Measurements from ENCODE around the gene MYBBP1A.

The MYBBP1A gene

DNA sequence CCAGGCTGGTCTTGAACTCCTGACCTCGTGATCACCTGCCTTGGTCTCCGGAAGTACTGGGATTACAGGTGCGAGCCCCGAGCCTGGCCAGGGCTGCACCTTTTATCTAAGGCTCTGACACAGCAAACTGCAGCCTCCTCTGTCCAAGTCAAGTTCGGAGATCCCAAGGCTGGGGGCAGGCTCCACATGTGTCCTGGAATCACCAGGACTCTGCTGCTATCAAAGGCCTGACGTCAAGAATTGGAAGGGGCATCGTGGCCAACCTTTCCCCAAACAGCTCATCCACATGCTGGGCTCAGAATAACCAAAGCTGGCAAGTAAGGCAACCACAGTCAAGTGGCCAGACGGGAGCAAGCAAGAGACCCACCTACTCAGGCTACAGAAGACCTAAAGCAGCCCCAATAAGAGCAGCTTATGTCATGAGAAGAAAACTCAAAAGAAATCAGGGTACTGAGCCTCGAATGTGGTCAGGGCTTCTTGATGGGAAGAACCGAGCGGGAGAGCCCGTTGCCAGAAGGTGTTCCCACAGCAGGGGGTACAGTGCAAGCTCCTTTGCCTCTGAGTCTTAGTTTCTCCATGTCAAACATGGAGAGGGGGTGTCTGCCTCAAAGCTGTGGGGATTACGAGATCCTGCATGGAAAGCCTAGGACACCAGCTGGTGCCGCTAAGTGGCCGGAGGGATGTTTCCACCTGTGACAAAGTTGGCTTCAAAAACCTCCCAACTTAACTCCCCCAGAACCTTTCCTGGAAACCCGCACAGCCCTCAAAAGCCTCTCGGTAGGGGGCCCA is 7.9 kb downstream of the MYBBP1A start:
- DNase-seq: no peak

- no peak for DNase-seq
Measured at GRCh38 chr17:4545217-4545951, 9.8 kb downstream of the MYBBP1A start.

DNA sequence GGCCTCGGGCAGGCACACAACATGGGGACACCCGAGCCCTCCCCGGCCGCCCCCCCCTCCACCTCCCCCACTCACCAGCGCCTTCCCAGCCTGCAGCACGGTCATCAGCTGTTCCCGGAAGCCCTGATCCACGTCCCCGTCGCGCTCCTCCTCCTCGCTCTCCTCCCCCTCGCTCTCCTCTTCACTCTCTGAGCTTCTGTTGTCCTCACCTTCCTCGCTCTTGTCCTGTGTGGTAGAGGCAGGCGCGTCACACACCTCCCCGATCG is 10.3 kb downstream of the MYBBP1A start:
- no peak for DNase-seq

DNA sequence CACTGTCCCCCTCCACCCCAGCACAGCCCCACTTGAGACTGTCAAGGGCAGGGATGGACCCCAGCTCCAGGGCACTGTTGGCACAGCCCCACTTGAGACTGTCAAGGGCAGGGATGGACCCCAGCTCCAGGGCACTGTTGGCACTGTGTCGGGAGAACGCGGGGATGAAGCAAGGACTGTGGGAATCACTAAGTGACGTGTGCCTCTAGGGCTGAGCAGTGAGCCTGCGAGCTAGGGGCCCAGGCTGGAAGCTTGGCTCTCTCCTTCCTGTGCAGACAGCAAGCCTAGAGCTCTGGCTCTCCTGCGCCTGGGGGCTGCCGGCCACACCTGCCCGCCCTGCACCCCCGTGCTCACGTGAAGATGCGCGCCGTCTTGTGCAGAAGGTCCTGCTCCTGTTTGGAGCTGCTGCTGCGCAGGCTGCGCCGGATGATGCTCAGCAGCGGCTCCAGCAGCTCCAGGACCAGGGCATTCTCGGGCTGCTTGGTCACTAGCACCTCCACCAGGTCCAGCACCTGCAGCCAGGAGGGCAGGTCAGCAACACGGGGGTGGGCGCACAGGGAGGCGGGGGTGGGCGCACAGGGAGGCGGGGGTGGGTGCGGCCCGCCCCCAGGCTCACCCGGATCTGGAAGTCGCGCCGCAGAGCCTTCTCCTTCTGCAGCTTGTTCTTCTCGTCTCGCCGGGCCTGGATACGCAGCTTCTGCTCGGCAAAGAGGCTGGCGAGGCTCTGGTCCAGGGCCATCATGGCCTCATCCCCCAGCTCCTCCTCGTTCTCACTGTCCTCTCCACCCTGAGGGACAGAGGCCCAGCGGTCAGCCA is 10.8 kb downstream of the MYBBP1A start:
- DNase-seq: no peak

DNA sequence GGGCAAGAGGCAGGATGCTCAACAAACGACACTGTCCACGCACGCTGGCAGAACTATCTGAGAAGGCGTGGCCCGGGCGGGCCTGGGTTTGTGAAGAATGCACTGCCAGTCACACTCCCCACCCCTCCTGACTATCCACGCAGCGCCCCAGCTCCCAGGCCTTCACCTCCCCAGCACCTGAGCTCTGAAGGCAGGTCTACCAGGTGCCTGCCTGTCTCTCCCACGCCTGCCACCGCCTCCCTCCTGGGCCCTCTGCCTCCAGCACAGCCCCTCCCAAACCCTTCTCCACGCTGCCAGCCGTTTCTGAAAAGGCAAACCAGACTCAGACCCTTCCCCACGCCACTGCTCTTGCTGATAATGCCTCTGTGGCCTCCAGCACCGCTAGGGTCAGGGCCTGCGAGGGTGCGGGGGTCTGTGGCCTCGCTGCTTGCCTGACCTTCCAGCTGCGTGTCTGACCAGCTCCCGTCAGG is 11.6 kb downstream of the MYBBP1A start:
- DNase-seq: no peak

DNA sequence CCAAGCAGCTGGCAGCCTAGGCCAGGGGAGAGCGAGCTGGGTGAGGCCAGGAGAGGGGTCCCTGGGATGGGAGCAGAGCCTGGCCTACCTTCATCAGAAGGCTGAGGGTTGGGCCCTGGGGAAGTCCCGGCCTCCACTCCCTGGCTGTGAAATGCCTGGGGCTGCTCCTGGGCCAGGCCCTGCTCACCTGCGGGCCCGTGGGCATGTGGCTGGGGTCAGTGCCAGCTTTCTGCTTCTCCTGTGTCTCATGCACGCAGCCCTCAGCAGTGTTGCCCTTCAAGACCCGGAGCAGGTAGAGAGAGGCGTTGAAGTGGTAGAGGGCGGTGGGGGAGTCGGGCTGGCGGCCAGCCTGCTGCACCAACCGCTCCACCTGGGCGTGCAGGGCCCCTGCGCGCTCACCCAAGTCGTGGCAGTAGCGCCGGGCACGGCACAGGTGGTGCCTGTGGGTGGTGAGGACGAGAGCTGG is 12.4 kb downstream of the MYBBP1A start:
- DNase-seq: no peak

DNA sequence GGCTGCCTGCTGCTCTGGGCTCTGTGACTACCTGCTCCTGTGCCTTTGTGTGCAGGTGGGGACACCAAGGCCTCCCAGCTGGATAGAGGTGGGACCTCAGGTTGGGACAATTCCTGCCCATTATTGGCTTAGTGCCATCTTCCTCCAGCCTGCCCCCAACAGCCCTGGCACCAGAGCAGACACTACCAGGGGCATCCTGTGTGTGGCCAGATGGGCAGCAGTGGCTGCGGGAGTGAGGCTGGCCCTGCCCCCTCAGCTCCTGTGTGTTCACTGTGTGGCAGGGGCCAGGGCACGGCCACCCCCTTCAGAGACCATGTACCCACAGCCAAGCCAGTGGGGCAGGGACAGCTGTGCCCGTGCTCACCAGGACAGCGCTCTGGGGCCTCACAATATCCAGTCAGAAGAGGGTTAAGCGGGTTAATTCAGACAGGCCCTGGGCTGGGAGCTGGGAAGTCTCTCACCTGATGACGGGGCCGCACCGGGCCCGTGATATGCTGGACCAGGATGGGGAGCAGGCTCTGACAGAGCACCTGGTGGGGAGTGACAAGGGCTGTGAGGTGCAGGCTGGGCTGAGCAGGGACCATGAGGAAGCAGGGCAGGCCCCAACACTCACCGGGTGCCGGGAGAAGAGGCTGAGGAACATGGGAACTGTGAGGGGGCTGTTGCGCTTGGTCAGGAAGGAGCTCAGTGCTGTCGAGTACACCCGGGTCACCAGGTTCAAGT is 13.0 kb downstream of the MYBBP1A start:
- no peak for DNase-seq

DNA sequence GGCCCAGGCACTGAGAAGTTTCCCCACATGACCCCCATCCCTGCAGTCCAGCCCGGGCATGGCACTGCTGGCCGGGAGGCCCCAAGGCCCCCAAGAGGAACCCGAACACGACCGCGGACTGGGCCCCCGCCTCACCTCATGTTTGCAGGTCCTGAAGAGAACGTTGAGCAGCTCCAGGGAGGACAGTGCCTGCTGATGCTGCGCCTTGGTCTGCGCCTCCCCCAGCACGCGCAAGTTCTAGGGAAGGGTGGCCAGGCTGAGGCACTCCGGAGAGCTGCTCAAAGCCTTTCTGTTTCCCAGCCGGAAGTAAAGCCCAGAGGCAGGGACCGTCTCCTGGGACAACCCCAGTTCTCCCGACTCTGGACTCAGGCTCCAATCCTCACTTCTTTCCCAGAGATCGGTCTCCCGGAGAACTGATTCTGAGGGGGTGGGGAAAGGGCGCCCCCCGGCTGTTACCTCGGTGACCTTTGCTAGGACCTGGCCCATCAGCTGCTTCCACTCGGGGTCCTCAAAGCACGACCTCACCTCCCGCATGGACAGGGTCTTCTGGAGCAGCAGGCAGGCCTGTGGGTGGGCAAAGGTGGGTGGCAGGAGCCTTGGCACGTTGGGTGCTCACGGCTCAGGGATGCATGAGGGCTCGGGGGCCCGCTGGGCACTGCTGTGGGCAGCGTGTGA is 13.7 kb downstream of the MYBBP1A start:
- DNase-seq: no peak

- DNase-seq: no peak
Measured at GRCh38 chr17:4540687-4541327, 14.4 kb downstream of the MYBBP1A start.

GRCh38 chr17:4540224-4540651 is 14.9 kb downstream of the MYBBP1A start:
- DNase-seq: no peak

DNA sequence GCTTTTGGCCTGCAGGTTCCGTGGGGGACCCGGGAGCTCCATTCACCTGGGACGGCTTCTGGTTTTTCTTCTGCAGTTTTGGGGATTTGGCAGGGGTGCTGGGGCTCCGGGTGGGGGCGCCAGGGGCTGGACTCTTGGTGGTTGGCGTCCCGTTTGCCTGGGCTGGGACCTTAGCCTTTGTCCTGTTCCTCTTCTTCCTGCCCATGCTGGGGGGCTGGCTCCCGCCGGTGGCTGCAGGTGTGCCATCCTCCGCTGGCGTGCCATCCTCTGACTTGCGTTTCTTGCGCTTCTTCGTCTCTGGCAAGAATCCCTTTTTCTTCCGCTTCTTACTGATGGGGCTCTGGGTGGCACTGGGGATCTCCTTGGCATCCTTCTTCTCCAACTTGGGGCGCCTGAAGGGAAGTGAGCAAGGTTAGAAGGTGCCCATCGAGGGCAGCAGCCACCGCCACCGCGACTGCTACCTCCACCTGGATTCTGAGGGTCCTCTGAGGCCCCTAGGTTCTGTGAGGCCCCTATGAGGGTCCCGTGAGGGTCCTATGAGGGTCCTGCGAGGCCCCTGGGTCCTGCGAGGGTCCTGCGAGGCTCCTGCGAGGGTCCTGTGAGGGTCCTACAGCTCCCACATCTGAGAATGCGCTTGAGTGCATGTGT is 15.5 kb downstream of the MYBBP1A start:
- DNase-seq: no peak

- DNase-seq: no peak
Measured at GRCh38 chr17:4539025-4539424, 16.2 kb downstream of the MYBBP1A start.

- DNase-seq: no peak
Measured at GRCh38 chr17:4538236-4539002, 16.8 kb downstream of the MYBBP1A start.

DNA sequence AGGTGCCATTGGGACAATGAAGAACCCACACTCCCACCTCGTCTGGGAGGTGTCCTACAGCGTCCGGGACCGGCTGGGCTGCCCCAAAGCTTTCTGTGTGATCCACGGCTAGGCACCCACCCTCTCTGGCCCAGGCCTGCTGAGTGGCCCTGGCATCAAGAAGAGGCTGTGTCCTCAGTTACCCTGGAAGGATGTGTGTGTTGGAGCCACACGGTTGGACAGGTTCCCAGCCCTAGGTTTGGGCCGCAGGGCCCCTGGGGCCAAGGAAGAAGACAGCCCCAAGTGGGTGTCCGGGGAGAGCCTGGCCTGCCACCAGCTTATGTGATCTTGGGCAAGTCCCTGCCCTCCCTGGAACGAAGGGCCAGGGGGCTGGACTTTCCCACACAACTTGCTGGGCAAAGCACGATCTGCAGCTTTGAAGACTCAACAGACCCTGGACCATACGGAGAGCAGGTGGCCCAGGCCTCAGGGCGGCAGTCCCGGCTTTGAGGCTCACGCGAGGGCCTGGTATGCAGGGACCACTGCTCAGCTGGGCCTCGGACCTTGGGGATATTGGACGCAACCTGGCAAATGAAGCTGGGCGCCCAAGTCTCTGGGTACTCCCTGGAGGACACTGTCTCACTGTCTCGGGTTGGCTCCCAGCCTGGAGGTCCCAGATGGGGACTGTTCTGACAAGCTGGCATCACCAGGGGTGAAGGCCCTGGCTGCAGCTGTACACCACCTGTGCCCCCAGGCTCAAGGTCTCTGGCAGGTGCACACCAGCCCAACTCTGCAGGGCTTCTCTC is 17.5 kb downstream of the MYBBP1A start:
- DNase-seq: no peak

DNA sequence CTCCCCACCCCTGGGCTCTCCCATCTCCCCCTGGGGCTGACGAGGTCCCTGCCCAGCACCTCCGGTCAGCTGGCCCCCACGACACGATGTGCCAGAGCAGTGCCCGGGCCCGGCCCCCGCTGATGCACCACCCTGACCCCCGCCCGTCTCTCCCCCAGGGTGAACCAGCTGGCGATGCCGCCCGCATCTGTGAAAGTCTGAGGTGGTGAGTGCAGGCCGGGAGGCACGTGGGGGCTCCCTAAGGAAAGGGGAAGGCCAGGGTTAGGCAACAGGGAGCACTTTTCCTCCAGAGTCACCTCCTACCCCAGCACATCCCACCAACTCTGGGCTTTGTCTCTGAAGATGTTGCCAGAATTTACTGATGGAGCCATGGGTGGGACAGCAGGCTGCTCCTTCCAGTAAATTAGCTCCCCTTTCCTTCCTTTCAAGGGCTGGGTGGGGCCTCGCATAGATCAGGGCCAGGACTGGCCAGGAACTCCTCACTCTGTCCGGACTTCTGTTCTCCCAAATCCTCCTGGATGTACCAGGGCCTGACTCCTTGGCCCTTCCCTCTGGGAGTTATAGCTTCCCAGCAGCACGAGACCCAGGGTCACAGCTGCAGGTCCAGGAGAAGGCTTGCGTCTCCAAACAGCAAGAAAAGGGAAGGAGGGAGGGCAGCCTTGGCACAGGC is 18.3 kb downstream of the MYBBP1A start:
- no peak for DNase-seq

- no peak for DNase-seq
Measured at GRCh38 chr17:4536259-4536741, 18.9 kb downstream of the MYBBP1A start.

DNA sequence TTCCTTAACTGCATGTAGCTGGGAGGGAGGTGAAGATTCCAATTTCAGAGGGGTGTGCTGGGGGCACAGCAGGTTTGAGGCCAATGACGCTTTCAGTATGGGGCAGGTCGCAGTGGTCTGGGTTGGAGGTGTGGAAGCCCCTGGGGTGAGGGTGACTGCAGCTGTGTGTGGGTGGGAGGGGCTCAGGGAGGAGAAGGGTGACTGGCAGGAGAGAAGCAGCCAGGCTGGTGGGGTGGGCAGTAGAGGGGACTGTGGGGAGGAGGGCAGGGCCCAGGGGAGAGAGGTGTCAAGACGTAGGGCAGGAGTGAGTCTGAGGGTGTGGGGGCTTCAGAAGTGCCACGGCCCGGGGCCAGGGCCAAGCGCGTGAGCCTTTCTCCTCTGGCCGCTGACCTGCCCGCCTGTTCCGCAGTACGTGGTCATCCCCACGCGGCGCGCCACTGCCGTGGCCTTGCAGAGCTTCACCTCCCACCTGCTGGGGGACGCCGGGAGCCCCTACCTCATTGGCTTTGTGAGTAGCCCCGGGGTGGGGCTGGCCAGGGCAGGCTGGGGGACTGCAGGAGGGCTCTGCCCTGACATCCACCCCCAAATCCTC is 19.4 kb downstream of the MYBBP1A start:
- DNase-seq: no peak

DNA sequence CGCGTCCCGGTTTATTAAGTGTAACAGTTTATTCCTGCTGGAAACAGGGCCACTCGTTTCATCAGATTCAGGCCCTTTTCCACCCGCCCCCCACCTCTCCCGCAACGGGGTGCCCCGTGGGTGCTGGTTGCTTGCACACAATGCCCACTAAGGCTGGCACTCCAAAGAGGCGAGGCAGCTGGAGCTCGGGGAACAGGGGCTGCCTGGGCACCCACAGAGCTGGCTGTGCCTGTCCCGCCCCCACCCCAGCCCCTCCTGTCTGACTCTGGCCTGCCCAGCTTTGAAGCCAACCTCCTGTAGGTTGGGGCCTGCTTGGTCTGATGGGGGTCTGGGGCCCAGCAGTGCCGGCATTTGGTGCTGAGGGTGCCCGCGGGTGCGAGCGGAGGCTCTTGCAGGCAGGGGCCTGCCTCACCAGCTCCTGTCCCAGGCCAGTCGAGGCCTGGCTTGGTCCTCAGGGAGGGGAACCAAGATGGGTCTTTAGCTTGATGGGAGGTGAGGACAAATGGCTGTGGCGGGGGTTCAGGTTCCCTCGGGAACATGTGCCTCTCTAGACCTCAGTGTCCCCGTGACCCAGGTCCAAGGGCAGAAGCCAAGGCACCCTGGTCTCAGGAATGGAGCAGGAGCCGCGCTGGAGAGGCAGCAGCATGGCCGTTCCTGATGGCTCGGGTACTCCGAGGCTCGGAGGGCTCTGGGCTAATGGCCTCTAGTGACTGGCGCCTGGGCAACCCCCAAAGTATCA is 20.1 kb downstream of the MYBBP1A start:
- DNase-seq: no peak

All from cortex of kidney (tissue), 1 donor.